Spleen (tissue), 7 donors: ENCODE data around the gene PCP2.

ENCODE experiments used
- POLR2A ChIP-seq, 3 donors: fragments of 450-650 bp; IDR thresholded peaks; one replicate each; pipeline ENCODE4 v1.5.1; 2017; ENCODE audit warnings: antibody characterized with exemption in 3 of 3, mild to moderate bottlenecking in 1 of 3
- POLR2AphosphoS5 ChIP-seq, 3 donors: sonication (generic); formaldehyde crosslinking; IDR thresholded peaks; one replicate each; pipeline ENCODE4 v1.5.1; 2017; ENCODE audit warnings: antibody characterized with exemption in 3 of 3
- TF ChIP-seq, protein P1 (sequence below), 11 experiments: fragments of 200-600 bp in 7 of 11; fragments of 450-650 bp in 4 of 11; sonication (generic) in 4 of 11; IDR thresholded peaks in 8 of 11; conservative IDR thresholded peaks in 3 of 11; 1 replicate in 7 of 11; 2 replicates in 4 of 11; pipeline versions ENCODE4 v1.4.0 to v1.8.0; 2016 to 2021; ENCODE audit warnings: antibody characterized with exemption in 11 of 11, inconsistent platforms in 4 of 11, mild to moderate bottlenecking in 1 of 11
- donor health status: DM: no; HTN: no; CAD: no; lungs with moderate emphysema.
- donor health status: DM: no; HTN: no; CAD: no.
- donor health status: DM: no; HTN: no; CAD: no.

DNA sequence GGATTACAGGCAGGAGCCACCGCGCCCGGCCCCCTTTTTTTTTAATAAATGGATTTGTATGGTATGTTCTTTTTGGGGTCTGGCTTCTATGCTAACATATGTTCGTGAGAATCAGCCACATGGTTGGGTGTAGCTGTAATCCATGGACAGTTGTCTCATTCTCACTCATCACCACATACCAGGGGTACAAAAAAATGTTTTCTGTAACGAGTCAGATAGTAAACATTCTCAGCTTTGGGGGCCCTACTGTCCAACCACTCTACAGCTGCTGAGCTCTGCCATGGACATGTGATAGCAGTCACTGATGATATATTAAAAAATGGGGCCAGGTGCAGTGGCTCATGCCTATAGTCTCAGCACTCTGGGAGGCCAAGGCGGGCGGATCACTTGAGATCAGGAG, 30.2 kb upstream of the PCP2 start:
- TF ChIP-seq, protein P1, sequence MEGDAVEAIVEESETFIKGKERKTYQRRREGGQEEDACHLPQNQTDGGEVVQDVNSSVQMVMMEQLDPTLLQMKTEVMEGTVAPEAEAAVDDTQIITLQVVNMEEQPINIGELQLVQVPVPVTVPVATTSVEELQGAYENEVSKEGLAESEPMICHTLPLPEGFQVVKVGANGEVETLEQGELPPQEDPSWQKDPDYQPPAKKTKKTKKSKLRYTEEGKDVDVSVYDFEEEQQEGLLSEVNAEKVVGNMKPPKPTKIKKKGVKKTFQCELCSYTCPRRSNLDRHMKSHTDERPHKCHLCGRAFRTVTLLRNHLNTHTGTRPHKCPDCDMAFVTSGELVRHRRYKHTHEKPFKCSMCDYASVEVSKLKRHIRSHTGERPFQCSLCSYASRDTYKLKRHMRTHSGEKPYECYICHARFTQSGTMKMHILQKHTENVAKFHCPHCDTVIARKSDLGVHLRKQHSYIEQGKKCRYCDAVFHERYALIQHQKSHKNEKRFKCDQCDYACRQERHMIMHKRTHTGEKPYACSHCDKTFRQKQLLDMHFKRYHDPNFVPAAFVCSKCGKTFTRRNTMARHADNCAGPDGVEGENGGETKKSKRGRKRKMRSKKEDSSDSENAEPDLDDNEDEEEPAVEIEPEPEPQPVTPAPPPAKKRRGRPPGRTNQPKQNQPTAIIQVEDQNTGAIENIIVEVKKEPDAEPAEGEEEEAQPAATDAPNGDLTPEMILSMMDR (IDR thresholded peaks at IDR 0.05 in 8 of 11, conservative IDR thresholded peaks at IDR 0.05 in 3 of 11) = no peak
- TF ChIP-seq POLR2A (IDR thresholded peaks at IDR 0.05) (no peak), POLR2AphosphoS5 (IDR thresholded peaks at IDR 0.05) (no peak)
